Ovary (tissue), 9 donors: ENCODE data around the gene GRK3. TPM values are rescaled to one million over a fixed set of nuclear protein-coding genes. Genes with fewer than 3 reads are reported as not detected.

Experiments used
- DNase-seq, 5 donors: peaks; one replicate each; pipeline ENCODE4 v3.0.0-alpha.2; 2019 to 2020
- H3K27ac ChIP-seq, 2 donors: fragments of 200-600 bp; one replicate each; pipeline versions ENCODE4 v1.5.1 to v1.8.0; 2019 to 2022
- H3K27me3 ChIP-seq: fragments of 200-600 bp; one replicate; pipeline ENCODE4 v1.8.0; 2022
- H3K36me3 ChIP-seq: fragments of 200-600 bp; sonication (generic); one replicate; pipeline ENCODE4 v1.5.1; 2019
- H3K4me1 ChIP-seq: one replicate; pipeline ENCODE4 v1.8.1; 2013; ENCODE audit warnings: mild to moderate bottlenecking, moderate library complexity; ENCODE audit not compliant: insufficient read depth
- H3K4me3 ChIP-seq: fragments of 200-600 bp; sonication (generic); one replicate; pipeline ENCODE4 v1.5.1; 2017
- H3K9me3 ChIP-seq, 2 donors: fragments of 200-600 bp in 1 of 2; sonication (generic) in 1 of 2; one replicate each; pipeline versions ENCODE4 v1.5.1 to v1.8.1; 2013 to 2019; ENCODE audit warnings: mild to moderate bottlenecking in 1 of 2, moderate library complexity in 1 of 2
- EP300 ChIP-seq: sonication (generic); formaldehyde crosslinking; IDR thresholded peaks from one replicate; pipeline ENCODE4 v1.6.1; 2017; ENCODE audit warnings: antibody characterized with exemption
- POLR2A ChIP-seq: fragments of 450-650 bp; IDR thresholded peaks from one replicate; pipeline ENCODE4 v1.6.1; 2017; ENCODE audit warnings: antibody characterized with exemption, mild to moderate bottlenecking, moderate library complexity
- WGBS, 3 donors: extraction: QIAGEN DNeasy Blood & Tissue Kit in 1 of 3; methylation state at CpG; one replicate each; pipeline versions ENCODE4 v1.1.5 to v1.1.7; 2013 to 2017; 5-methylcytosine and 5-hydroxymethylcytosine counted together
- intact Hi-C, 4 donors: fragments of 100-400 bp; cut with DNase I; formaldehyde crosslinking; loops; one replicate each; pipeline versions ENCODE4 v1.11.0 to v1.15.1; 2022 to 2023
- polyA plus RNA-seq, 2 donors: library from polyadenylated mRNA; stranded (reverse); fragments of 200-250 nt in 1 of 2; fragments of 350-450 nt in 1 of 2; fragmentation: Illumina TruSeq in 1 of 2; extraction: RNeasy Lipid Tissue Mini Kit (QIAGEN cat#74804) in 1 of 2; gene quantifications; one replicate each; pipeline ENCODE4 v1.2.3, GENCODE V29; 2013 to 2014
- small RNA-seq: library from RNA; depleted of rRNA; stranded (forward); fragments of <200 nt; gene quantifications from one replicate; pipeline ENCODE3, GENCODE V24; 2016
- total RNA-seq, 7 donors: library from RNA; depleted of rRNA in 2 of 7; stranded (reverse); fragments of >200 nt in 2 of 7; fragmentation: NEBNext Ultra II Directional in 3 of 7; extraction: Animal tissue kit (Norgen Biotek cat#: 25700) in 3 of 7; gene quantifications; one replicate each; pipeline versions ENCODE4 v1.1.0 to v1.2.4, GENCODE V29; 2016 to 2023
- TF ChIP-seq, protein P1 (sequence below), 3 donors: fragments of 450-650 bp in 2 of 3; fragments of 200-600 bp in 1 of 3; IDR thresholded peaks; one replicate each; pipeline versions ENCODE4 v1.5.1 to v1.8.0; 2016 to 2022; ENCODE audit warnings: antibody characterized with exemption in 3 of 3, mild to moderate bottlenecking in 1 of 3
- donor health status: DM: no; HTN: no; CAD: no; lungs with moderate emphysema.
- donor health status: DM: no; HTN: no; CAD: no.
- donor health status: Bipolar disorder and iron deficiency.
- donor health status: DM: yes; HTN: yes; CAD: no.
- donor health status: DM: no; HTN: no; CAD: no.
- donor health status: DM: yes; HTN: yes; CAD: no.

The GRK3 gene
- total and polyA plus RNA-seq, 9 donors = 1.0 to 14.8 (median 9.4) TPM

DNA sequence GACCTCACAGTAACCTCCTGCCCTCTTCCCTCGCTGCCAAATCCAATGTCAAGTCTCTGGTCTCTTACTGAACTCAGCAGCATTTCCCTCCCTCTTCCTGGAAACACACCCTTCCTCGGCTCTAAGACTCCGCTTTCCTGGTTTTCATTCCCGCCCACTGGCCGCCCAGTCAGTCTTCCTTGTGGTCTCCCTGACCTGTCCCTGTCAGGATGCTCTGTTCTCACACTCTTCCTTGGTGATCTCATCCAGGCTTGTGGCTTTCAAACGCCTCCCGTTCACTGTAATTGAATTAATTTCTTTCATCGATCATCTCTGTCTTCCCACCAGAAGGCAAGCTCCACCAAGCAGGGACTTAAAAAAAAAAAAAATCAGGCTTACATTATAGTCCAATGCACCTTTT, 211.1 kb downstream of the GRK3 start:
- intact Hi-C loops = loop anchor here in 2 of 4 donors (10.0 kb wide), 2 partner anchors 301 to 411 kb away; no protein-coding TSS in a partner anchor
- Histone ChIP-seq H3K27me3 (no peaks in the 10 kb centered on the region), H3K36me3 (no peaks in the 10 kb centered on the region), H3K4me3 (no peak overlapping the region), H3K4me1 (no peaks in the 10 kb centered on the region), H3K27ac (no peak overlapping the region), H3K9me3 (no peaks in the 10 kb centered on the region)
- WGBS, 3 donors = 32 to 41% (median 41%) methylated on average over 8 of the region's 8 CpGs
- no peak for DNase-seq
- TF ChIP-seq POLR2A (no peak), EP300 (no peak)
- TF ChIP-seq, protein P1, sequence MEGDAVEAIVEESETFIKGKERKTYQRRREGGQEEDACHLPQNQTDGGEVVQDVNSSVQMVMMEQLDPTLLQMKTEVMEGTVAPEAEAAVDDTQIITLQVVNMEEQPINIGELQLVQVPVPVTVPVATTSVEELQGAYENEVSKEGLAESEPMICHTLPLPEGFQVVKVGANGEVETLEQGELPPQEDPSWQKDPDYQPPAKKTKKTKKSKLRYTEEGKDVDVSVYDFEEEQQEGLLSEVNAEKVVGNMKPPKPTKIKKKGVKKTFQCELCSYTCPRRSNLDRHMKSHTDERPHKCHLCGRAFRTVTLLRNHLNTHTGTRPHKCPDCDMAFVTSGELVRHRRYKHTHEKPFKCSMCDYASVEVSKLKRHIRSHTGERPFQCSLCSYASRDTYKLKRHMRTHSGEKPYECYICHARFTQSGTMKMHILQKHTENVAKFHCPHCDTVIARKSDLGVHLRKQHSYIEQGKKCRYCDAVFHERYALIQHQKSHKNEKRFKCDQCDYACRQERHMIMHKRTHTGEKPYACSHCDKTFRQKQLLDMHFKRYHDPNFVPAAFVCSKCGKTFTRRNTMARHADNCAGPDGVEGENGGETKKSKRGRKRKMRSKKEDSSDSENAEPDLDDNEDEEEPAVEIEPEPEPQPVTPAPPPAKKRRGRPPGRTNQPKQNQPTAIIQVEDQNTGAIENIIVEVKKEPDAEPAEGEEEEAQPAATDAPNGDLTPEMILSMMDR (IDR thresholded peaks at IDR 0.05) = no peak

DNA sequence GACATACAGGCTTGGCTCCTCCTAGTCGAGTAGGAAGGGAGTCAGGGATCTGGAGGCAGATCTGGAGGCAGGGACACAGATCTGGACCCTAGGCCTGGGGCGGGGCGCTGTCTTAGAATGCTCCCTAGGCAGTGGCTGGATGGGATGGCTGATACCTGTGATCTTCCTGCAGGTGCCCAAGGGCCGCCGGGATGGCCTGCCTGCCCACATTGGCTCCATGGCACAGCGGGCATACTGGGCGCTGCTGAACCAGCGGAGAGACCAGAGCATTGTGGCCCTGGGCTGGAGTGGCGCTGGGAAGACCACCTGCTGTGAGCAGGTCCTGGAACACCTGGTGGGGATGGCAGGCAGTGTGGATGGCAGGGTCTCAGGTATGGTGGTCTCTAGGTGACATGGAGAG, 212.9 kb downstream of the GRK3 start:
- H3K27me3 ChIP-seq = no peaks in the 10 kb centered on the region
- H3K36me3 ChIP-seq = no peaks in the 10 kb centered on the region
- TF ChIP-seq, protein P1 (IDR thresholded peaks at IDR 0.05) = no peak
- TF ChIP-seq POLR2A (no peak), EP300 (no peak)
- no peak for DNase-seq
- intact Hi-C loops = loop anchor here in 2 of 4 donors (10.0 kb wide), 2 partner anchors 303 to 413 kb away; no protein-coding TSS in a partner anchor
- H3K9me3 ChIP-seq = no peaks in the 10 kb centered on the region
- 84 to 93% (median 85%) methylated on average over 8 to 9 of the region's 9 CpGs for WGBS, 3 donors
- no peaks in the 10 kb centered on the region for H3K4me1 ChIP-seq
- no peak overlapping the region for H3K27ac ChIP-seq
- H3K4me3 ChIP-seq = no peak overlapping the region

DNA sequence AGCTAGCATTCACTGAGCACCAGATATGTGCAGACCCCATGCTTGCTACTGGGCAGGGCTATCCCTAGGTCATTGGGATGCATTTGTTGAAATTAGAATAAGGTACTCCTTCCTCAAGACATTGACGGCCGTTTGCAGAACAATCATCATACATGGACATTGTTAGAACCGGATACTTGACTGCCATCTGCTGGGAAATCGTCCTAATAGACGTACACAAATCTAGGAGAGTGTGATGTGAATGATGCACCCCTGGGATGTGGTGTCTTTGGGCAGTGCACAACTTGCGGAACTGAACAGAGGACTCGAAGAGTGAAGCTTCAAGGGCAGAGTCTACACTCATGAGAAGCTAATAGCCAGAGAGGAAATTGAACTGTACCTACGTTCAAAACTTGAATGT, 213.4 kb downstream of the GRK3 start:
- Histone ChIP-seq H3K27ac (no peak overlapping the region), H3K4me1 (no peaks in the 10 kb centered on the region), H3K27me3 (no peaks in the 10 kb centered on the region), H3K9me3 (no peaks in the 10 kb centered on the region), H3K36me3 (no peaks in the 10 kb centered on the region), H3K4me3 (no peak overlapping the region)
- TF ChIP-seq POLR2A = no peak
- TF ChIP-seq EP300 = no peak
- TF ChIP-seq, protein P1 (IDR thresholded peaks at IDR 0.05) = no peak
- no peak for DNase-seq
- 27 to 31% (median 30%) methylated on average over 8 of the region's 8 CpGs for WGBS, 3 donors
- intact Hi-C loops = loop anchor here in 2 of 4 donors (10.0 kb wide), 2 partner anchors 303 to 413 kb away; no protein-coding TSS in a partner anchor

Small RNA genes within 50 kb of the gene (small RNA-seq; reads per million reads assigned to genes)
- gene RNA5SP494 = not detected

Other genes starting within 250 kb of the GRK3 start
- under 1 TPM in 2 of 7 donors, not detected in 5; 0.02 to 0.23 TPM for gene MYO18B, start 177.5 kb downstream of the GRK3 start, total RNA-seq
- under 1 TPM; 0.03 to 0.16 TPM for gene MYO18B, start 177.5 kb downstream of the GRK3 start, polyA plus RNA-seq